ENCODE data around the gene NEUROD2. TPM values are rescaled to one million over a fixed set of nuclear protein-coding genes. Genes with fewer than 3 reads are reported as not detected.
A peak's percentile ranks its signal among the peaks of the same experiment; 100 is the strongest.

Gene NEUROD2
- total and polyA plus RNA-seq, 2 of the 13 experiments (the other 11 are each of a cell fraction or from before 2014, with no cell fraction given), result not detected

GRCh38 chr17:39580082-39580468 is 27.6 kb downstream of the NEUROD2 start:
- Histone ChIP-seq H3K27me3 (ENCODE audit: control insufficient read depth in 1 of 2, insufficient read depth in 2 of 2, low read length in 2 of 2) (peaks cover 7 to 29% of the 10 kb centered on the region in 2 experiments; a peak in 3 of 5 replicates), H3K9ac (ENCODE audit: insufficient read depth, low read depth, low read length) (no peak overlapping the region), H3K79me2 (ENCODE audit: insufficient read depth, low read length) (no peaks in the 10 kb centered on the region), H3K4me2 (ENCODE audit: low read depth, low read length) (no peak overlapping the region), H3K4me3 (replicated peaks in 1 of 3; ENCODE audit: insufficient read depth in 1 of 3, low read depth in 2 of 3, low read length in 3 of 3) (no peak overlapping the region), H3K4me1 (ENCODE audit: insufficient read depth, low read length) (peaks cover 5% of the 10 kb centered on the region; the same call in 1 of the 2 replicates), H3K27ac (ENCODE audit: extremely low read length, insufficient read depth, low read length) (no peak overlapping the region), H4K20me1 (ENCODE audit: insufficient read depth, low read length) (0 out of 2 replicates have a peak, but pooled peaks cover 3% of the 10 kb centered on the region), H3K9me3 (ENCODE audit: low read length) (no peaks in the 10 kb centered on the region), H3K36me3 (replicated peaks in 1 of 2; ENCODE audit: control insufficient read depth in 1 of 2, insufficient read depth in 2 of 2, low read length in 2 of 2) (no peaks in the 10 kb centered on the region), H2AFZ (ENCODE audit: low read length) (no peak overlapping the region)
- in situ Hi-C loops (cut with HindIII; ENCODE audit: extremely low pct_ligation_motif_present, low pct_unique_long_range_greater_than_20kb), result no loop called here
- TF ChIP-seq ZSCAN30 (CRISPR knock-in tag; IDR thresholded peaks at IDR 0.05), result no peak
- no peak for TF ChIP-seq ZNF883 (CRISPR knock-in tag; IDR thresholded peaks at IDR 0.05; ENCODE audit: not compliant biosample characterization)
- no peak for TF ChIP-seq EED (CRISPR knock-in tag; IDR thresholded peaks at IDR 0.05)
- no peak for TF ChIP-seq MIXL1 (CRISPR knock-in tag; IDR thresholded peaks at IDR 0.05)
- TF ChIP-seq ZNF891 (CRISPR knock-in tag; IDR thresholded peaks at IDR 0.05), result no peak
- no peak for TF ChIP-seq ZNF816 (CRISPR knock-in tag; IDR thresholded peaks at IDR 0.05; ENCODE audit: borderline replicate concordance)
- TF ChIP-seq ZNF629 (CRISPR knock-in tag; conservative IDR thresholded peaks at IDR 0.05), result peak; percentile 72
- no TSS peak for BruUV-seq (replicated peaks)
- CTCF ChIA-PET (ENCODE audit: low intra/inter-chr PET ratio, low total read pairs), result no interaction called here
- ATAC-seq (no peak), FAIRE-seq (no peak), DNase-seq (ENCODE audit: low spot score) (no peak)
- intact Hi-C loops (cut with micrococcal nuclease; ENCODE audit: unreplicated experiment), result no loop called here
- WGBS (ENCODE audit: low lambda C conversion rate), result 68% methylated on average over 7 of the region's 7 CpGs
- POLR2A ChIA-PET, result no interaction called here

GRCh38 chr17:39579318-39580081 is 28.2 kb downstream of the NEUROD2 start:
- H3K27ac ChIP-seq (ENCODE audit: extremely low read length, insufficient read depth, low read length), result no peak overlapping the region
- no peaks in the 10 kb centered on the region for H3K36me3 ChIP-seq (replicated peaks in 1 of 2; ENCODE audit: control insufficient read depth in 1 of 2, insufficient read depth in 2 of 2, low read length in 2 of 2)
- ChIA-PET CTCF (ENCODE audit: low intra/inter-chr PET ratio, low total read pairs) (no interaction called here), POLR2A (no interaction called here)
- peaks cover 7 to 33% of the 10 kb centered on the region in 2 experiments; a peak in 3 of 5 replicates for H3K27me3 ChIP-seq (ENCODE audit: control insufficient read depth in 1 of 2, insufficient read depth in 2 of 2, low read length in 2 of 2)
- 0 out of 2 replicates have a peak, but pooled peaks cover 3% of the 10 kb centered on the region for H4K20me1 ChIP-seq (ENCODE audit: insufficient read depth, low read length)
- intact Hi-C loops (cut with micrococcal nuclease; ENCODE audit: unreplicated experiment), result no loop called here
- BruUV-seq (replicated peaks), result no TSS peak
- no peak overlapping the region for H3K9ac ChIP-seq (ENCODE audit: insufficient read depth, low read depth, low read length)
- H2AFZ ChIP-seq (ENCODE audit: low read length), result no peak overlapping the region
- ATAC-seq (no peak), DNase-seq (ENCODE audit: low spot score) (no peak), FAIRE-seq (no peak)
- in situ Hi-C loops (cut with HindIII; ENCODE audit: extremely low pct_ligation_motif_present, low pct_unique_long_range_greater_than_20kb), result no loop called here
- no peak overlapping the region for H3K4me2 ChIP-seq (ENCODE audit: low read depth, low read length)
- peaks cover 9% of the 10 kb centered on the region; the same call in 1 of the 2 replicates for H3K4me1 ChIP-seq (ENCODE audit: insufficient read depth, low read length)
- TF ChIP-seq DMAP1 (CRISPR knock-in tag; IDR thresholded peaks at IDR 0.05) (no peak), MAFG (CRISPR knock-in tag; IDR thresholded peaks at IDR 0.05) (no peak)
- WGBS (ENCODE audit: low lambda C conversion rate), result 6% methylated on average over 8 of the region's 8 CpGs
- no peaks in the 10 kb centered on the region for H3K9me3 ChIP-seq (ENCODE audit: low read length)
- no peaks in the 10 kb centered on the region for H3K79me2 ChIP-seq (ENCODE audit: insufficient read depth, low read length)
- H3K4me3 ChIP-seq (replicated peaks in 1 of 3; ENCODE audit: insufficient read depth in 1 of 3, low read depth in 2 of 3, low read length in 3 of 3), result no peak overlapping the region

Data from HepG2 (cell line).